Stimulated activated naive CD4-positive, alpha-beta T cell treated with Interleukin-2 at 50 U/mL for 16 hours (primary cell): ENCODE data around the gene VAT1.
"Not testable (repeated sequence)": the region's sequence is repeated elsewhere in the genome, so short reads cannot be mapped to it uniquely, and the experiment has no call there.

Experiments used
- DNase-seq: peaks from one replicate; lab custom pipeline; 2025; lab: John Stamatoyannopoulos, UW

VAT1 gene

DNA sequence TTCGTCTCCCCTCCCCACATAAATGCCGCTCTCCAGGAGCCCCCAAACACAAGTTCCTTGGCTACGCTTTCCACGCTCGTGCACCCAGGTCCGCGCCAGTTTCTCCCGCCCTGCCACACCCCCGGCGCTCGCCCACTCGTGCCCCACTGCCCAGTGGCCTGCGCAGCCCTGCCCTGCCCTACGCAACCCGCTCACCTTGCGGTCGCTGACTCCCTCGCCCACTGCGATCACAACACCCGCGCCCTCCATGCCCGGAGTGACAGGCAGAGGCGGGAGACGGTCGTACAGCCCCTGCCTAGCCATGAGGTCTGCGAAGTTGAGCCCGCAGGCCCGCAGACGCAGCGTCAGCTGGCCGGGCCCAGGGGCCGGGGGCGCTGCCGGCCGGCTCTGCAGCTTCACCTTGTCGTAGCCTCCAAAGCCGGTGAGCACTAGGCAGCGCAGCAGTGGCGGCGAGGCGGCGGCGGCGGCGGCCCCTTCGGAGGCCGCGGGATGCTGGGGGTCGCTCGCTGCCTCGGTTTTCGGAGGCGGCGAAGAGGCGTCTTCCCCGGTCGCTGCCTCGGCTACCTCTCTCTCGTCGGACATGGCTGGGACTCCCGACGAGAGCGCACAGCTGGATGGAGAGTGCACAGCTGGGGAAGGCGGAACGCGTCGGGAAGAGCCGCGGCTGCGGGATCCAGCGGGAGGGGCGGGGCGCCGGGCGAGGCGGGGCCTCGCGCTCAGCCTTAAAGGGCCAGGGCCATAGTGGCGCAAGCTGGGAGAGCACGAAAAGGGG is at the start of gene VAT1:
Gene VAT1, minus strand, starts transcription at position 645 of the 772 bp plus-strand sequence. Its CDS starts 63 bp downstream, at position 582.
- peak; percentile 61 for DNase-seq

DNA sequence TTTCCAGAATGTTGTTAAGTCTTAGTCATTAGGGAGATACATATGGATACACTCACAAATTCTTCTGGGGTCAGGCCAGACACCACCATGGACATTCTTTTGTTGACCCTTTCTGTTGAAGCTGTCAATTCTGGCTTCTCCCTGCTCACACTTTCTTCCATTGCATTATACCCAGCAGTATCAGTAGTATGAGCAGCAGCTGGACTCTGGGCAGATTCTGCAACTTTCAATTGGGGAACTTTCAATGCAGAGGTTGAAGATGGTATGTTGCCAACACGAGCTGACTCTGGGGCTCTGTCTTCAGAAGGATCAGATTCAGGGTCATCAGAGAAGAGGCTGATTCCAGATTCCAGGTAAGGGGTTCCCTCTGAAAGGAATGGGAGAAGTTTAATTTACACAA is 48.7 kb upstream of the VAT1 start:
- DNase-seq = no peak

DNA sequence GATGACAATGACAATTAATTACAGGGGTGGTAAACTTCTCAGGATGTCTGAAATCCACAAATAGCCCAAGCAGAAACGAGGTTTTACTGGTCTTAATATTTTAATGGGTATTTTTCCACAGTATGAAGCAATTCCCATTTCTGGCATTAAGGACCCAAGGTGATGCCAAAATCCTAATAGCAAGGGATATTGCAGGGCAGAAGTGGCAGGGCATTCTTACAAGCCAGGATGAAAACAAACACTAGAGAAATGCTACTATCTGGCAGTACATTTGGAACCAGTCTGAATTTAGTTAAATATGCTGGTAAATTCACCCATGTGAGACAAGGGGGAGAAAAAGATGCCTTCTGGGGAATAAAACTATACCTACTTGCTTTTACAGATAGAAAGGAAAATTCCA is 48.1 kb upstream of the VAT1 start:
- no peak for DNase-seq

DNA sequence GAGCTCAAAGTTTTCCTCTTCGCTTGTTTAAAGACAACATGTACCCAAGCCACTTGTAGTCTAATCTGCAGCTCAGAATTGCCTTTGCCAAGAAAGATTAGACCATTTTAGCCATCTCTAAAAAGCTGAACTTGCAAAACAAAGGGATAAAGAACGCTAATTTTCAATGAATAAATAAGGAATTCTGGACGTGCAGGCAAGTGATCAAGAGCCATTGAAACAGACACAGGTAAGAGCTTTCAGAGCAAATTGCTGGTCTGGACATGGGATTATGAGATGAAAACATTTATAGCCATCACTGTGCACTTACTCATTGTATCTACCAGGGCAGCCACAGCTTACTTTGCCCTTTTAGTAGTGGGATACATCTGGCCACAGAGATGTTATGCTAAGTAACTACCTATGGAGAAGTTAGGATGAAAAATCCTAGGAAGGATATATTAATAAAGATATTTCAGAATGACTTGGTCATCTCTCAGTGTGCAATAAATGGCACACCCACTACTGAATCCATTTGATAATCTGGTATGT is 47.2 kb upstream of the VAT1 start:
- DNase-seq = no peak

GRCh38 chr17:43068570-43069367 is 46.6 kb upstream of the VAT1 start:
- DNase-seq = no peak

GRCh38 chr17:43062984-43063638 is 40.9 kb upstream of the VAT1 start:
- no peak for DNase-seq

DNA sequence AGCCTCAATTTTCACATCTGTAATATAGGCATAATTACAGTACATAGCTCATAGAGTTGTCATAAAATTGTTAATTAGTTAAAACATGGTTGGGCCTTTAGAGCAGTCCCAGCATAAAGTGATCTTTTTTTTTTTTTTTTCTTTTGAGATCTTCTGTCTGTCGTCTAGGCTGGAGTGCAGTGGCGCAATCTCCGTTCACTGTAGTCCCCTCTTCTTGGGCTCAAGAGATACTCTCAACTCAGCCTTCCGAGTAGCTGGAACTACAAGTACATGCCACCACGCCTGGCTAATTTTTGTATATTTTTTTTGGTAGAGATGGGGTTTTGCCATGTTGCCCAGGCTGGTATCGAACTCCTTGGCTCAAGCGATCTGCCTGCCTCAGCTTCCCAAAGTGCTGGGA is 33.9 kb upstream of the VAT1 start:
- no peak for DNase-seq

GRCh38 chr17:43053008-43053407 is 30.8 kb upstream of the VAT1 start:
- DNase-seq = not testable (repeated sequence)

GRCh38 chr17:43051969-43052368 is 29.8 kb upstream of the VAT1 start:
- DNase-seq = no peak

DNA sequence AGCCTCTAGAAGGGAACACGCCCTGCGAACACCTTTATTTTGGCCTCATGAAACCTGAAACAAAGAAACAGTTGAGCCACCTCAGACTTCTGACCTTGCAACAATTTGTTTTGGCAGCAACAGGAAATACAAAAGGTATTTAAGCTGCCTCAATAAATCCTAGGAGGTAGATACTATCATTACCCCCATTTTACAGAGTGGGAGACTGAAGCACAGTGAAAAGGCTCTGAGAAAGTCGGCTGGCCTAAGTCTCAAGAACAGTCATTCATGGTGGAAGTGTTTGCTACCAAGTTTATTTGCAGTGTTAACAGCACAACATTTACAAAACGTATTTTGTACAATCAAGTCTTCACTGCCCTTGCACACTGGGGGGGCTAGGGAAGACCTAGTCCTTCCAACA is 21.8 kb upstream of the VAT1 start:
- DNase-seq = no peak

DNA sequence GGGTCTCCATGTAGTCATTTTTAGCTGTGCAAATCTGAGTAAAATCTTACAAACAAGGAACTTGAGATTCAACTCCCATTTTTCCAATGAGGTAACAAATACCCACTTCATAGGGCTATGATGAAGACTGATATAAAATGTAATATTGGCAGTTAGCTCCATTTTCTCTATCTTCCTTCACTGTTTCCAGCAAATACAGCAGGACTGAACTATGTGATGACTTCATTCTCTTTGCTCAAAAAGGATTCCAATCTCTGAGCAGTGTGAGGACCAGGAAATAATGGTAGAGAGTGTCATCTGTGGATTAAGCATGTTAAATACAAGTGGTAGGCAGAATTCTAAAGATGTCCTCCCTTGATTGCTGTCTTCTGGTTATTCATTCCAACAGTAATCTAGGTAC is 21.1 kb upstream of the VAT1 start:
- no peak for DNase-seq

- DNase-seq = no peak
These were observed 19.9 kb upstream of the VAT1 start for GRCh38 chr17:43042025-43042628.

GRCh38 chr17:43040655-43041054 is 18.5 kb upstream of the VAT1 start:
- DNase-seq = no peak

GRCh38 chr17:43039646-43040045 is 17.5 kb upstream of the VAT1 start:
- DNase-seq = no peak

DNA sequence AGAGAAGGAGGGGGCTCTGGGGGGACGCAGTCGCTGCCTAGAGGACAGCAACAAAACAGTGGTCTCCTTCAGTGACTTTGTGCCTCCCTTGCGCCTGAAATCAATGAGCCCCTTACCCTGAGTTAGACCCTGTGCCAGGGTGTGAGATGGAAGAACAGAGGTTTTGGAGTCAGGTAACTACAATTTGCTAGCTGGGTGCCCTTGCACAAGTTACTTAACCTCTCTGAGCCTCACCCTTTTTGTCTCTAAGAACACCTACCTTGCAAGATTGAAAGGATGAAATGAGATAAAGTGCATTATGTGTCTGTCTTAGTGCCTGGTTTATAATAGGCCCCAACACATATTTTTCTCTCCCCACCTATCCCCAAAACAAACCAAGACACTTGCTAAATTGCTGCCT is 12.7 kb upstream of the VAT1 start:
- DNase-seq = no peak

DNA sequence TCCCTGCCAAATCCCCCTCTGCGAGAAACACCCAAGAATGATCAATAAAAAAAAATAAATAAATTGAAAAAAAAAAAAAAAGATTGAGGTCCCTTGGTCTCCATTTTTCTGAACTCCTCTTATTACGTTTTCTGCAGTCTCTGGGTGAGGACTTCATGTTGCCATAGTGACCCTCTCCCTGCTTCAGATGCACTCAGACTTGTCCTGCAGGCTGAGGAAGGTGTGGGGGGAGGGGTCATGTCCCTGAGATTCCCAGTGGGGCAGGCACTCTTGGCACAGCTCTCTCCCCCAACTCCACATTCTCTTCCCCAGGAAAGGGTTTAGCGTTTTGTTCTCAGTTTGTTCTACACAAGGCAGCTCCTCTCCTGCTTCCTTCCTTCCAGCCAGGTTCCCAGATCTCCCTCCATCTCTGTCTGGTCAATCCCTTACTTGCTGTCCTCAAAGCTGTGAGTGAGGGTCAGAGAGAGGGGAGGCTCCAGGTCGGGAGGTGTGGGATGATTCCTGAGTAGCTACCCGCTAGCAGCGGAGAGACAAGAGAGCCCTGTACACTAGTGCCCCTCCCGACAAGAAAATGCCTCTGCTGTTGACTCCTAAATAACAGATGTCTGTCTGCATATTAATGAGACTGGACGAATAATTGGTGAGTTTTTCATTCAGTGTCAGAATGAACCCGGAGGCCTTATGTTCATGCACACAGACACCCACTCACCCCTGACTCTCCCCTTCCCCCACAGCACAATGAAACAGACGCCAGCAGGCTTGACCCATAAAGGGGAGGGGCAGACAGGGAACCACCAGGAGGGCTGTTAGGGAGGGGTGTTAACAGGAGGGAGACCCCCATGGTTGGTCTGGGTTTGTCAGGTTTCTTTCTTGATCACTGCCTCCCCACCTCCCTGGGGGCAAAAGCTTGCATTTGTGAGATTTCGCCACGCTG is 12.0 kb upstream of the VAT1 start:
- DNase-seq = no peak

- no peak for DNase-seq
These were observed 9.5 kb upstream of the VAT1 start for GRCh38 chr17:43031666-43032065.

GRCh38 chr17:43030137-43030767 is 8.1 kb upstream of the VAT1 start:
- DNase-seq = no peak

DNA sequence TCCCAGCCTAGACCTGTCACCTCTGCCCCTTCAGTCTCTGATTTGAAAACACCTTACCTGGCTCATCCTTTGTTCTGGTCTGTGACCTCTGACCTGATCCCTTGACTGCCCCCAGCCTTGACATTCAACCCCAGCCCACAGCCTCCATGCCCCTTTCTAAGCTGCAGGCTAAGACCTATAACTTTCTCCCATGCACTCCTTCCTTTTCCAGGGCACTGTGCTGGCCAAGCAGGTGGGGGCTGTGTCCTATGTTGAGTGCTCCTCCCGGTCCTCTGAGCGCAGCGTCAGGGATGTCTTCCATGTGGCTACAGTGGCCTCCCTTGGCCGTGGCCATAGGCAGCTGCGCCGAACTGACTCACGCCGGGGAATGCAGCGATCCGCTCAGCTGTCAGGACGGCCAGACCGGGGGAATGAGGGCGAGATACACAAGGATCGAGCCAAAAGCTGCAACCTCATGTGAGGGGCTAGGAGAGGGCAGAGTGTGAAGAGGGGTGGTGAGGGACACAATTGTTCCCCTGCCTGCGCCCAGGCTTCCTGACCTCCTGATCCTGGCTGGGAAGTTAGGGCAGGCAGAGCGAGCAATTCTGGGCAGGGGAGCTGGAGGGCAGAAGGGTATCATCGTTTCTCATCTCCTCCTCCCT is 6.2 kb upstream of the VAT1 start:
- no peak for DNase-seq
